GM12864 (cell line): ENCODE measurements around the gene MAP2K4.

Source experiments
- DNase-seq: peaks from one replicate; pipeline ENCODE4 v3.0.0-alpha.2; 2011; ENCODE audit warnings: low read depth
- H3K4me3 ChIP-seq: 2 replicates; pipeline ENCODE4 v1.5.1; 2011; ENCODE audit warnings: mild to moderate bottlenecking, low read depth, low read length, control low read depth
- CTCF ChIP-seq: IDR thresholded peaks from 2 replicates; pipeline ENCODE4 v1.5.1; 2011; ENCODE audit warnings: low read depth, mild to moderate bottlenecking, moderate library complexity, low read length, control low read depth, inconsistent platforms; ENCODE audit errors: missing control alignments

Gene MAP2K4

DNA sequence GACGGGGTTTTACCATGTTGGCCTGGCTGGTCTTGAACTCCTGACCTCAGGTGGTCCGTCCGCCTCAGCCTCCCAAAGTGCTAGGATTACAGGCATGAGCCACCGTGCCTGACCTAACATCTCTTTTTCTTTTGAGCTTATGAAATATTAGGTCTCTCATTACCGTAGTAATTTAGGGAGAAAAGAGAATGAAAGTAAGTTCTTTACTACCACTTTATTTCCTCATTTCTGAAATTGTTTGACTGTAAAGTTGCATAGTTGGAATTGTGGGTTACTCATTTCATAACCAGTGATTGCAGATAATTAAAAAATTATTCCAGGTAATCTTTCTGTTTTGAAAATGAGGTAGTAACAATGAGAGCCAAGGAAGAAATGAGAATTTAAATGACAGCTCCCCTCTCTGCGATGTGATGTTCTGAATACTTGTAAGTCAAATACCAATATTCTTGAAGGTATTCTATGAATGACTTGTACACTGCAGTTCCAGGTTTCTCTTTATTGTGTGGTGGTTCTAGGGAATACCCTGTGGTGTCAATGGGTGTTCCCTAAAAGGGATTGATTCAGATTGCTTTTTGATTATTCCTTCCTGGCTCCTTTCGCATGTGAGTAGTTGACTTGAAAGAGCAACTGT, 28.3 kb downstream of the MAP2K4 start:
- H3K4me3 ChIP-seq, result no peak overlapping the region
- no peak for TF ChIP-seq CTCF
- no peak for DNase-seq

DNA sequence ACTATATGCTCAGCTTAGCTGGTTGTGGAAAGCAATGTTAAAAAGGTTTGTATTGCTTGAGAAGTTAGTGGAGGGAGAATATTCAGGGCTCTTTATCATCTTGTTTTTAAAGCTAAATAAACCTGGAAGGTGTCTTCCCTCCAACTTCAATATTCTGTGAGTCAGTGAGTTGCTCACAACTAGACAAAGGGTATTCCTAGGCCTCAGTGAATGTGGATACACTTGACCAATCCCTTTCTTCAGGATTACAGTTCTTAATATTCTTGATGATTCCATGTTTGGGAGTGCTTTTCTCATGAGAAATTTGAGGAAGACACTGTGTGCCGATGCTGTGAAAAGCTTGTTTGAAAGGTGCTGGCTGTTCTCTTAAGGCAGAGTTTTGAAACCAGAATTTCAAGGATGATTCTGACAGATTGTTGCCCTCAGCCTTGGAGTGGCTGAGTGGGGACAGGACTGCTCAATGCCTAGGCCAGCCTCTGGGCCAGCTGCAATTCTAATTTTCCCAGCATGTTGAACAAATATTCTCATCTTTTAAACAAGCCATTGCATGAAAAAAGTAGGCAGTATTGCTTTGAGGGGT, 30.1 kb downstream of the MAP2K4 start:
- TF ChIP-seq CTCF, result no peak
- DNase-seq, result no peak
- H3K4me3 ChIP-seq, result no peak overlapping the region

DNA sequence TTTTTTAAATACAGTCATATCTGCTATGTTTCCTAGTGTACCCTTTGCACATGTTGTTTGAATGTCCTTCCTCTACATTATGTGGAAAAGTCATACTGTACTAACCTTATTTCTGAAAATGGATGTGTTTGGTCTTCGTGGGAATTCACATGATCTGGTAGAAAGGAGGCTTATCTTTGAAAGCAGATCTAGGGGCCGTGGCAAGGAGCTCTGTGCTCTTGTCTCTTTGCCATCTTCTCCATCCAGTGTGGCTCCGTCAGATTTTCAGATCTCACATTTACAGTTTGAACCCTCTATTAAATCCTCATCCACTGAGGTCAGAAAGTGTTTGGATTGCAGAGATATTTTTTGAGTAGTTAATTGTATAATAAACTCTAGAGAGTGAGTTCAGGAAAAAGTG, 32.9 kb downstream of the MAP2K4 start:
- no peak for DNase-seq
- H3K4me3 ChIP-seq, result no peak overlapping the region
- no peak for TF ChIP-seq CTCF

- no peak overlapping the region for H3K4me3 ChIP-seq
- no peak for DNase-seq
- TF ChIP-seq CTCF, result no peak
These were observed 35.2 kb downstream of the MAP2K4 start for GRCh38 chr17:12055889-12056288.

GRCh38 chr17:12057520-12057919, 36.8 kb downstream of the MAP2K4 start:
- TF ChIP-seq CTCF, result no peak
- H3K4me3 ChIP-seq, result no peak overlapping the region
- no peak for DNase-seq

DNA sequence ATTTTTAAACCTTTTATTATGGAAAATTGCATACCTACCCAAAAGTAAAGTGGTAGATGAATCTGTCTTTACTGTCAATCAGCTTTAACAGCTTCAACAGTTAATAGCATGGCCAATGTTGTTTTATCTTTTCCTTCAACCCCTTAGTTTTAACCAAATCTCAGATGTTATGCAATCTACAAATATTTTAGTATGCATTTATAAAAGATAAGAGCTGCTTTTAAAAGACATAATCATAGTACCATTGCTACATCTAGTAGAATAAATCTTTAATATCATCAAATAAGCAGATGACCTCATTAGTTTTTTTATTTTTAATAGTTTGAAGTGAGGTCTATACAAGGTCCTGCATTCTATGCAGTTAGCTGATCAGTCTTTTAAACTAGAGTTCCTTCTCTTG, 37.9 kb downstream of the MAP2K4 start:
- no peak for DNase-seq
- no peak overlapping the region for H3K4me3 ChIP-seq
- no peak for TF ChIP-seq CTCF

- no peak for TF ChIP-seq CTCF
These were observed 41.6 kb downstream of the MAP2K4 start for GRCh38 chr17:12062249-12062648.

More at GRCh38 chr17:12062249-12062648, 41.6 kb downstream of the MAP2K4 start:
- DNase-seq, result no peak
- H3K4me3 ChIP-seq, result no peak overlapping the region
